ENCODE results near the gene LOC101059915.
"Not testable (repeated sequence)": the region's sequence is repeated elsewhere in the genome, so short reads cannot be mapped to it uniquely, and the experiment has no call there.

The LOC101059915 gene

GRCh38 chrX:71671043-71671780 is 3.9 kb downstream of the LOC101059915 start:
- DNase-seq (ENCODE audit: low spot score): no peak
- H3K27ac ChIP-seq (ENCODE audit: low read depth in 1 of 2, low read length in 2 of 2): no peak overlapping the region
- H3K9me3 ChIP-seq (ENCODE audit: control insufficient read depth in 4 of 4, low read length in 3 of 4): no peaks in the 10 kb centered on the region
- H3K27me3 ChIP-seq (ENCODE audit: control insufficient read depth in 4 of 4, insufficient read depth in 4 of 4, low read length in 3 of 4): no peaks in the 10 kb centered on the region
- TF ChIP-seq FOXA1 (IDR thresholded peaks at IDR 0.05) (no peak), TAF1 (conservative IDR thresholded peaks at IDR 0.05) (no peak), FOXA2 (IDR thresholded peaks at IDR 0.05) (no peak), REST (IDR thresholded peaks at IDR 0.05) (no peak), EGR1 (IDR thresholded peaks at IDR 0.05; ENCODE audit: low read depth in 2 of 2) (no peak), RAD21 (IDR thresholded peaks at IDR 0.05) (no peak), MAX (IDR thresholded peaks at IDR 0.05) (no peak), YY1 (IDR thresholded peaks at IDR 0.05) (no peak), GABPA (IDR thresholded peaks at IDR 0.05 in 1 of 2, conservative IDR thresholded peaks at IDR 0.05 in 1 of 2) (no peak), SP1 (IDR thresholded peaks at IDR 0.05) (no peak)
- TF ChIP-seq, protein P1, sequence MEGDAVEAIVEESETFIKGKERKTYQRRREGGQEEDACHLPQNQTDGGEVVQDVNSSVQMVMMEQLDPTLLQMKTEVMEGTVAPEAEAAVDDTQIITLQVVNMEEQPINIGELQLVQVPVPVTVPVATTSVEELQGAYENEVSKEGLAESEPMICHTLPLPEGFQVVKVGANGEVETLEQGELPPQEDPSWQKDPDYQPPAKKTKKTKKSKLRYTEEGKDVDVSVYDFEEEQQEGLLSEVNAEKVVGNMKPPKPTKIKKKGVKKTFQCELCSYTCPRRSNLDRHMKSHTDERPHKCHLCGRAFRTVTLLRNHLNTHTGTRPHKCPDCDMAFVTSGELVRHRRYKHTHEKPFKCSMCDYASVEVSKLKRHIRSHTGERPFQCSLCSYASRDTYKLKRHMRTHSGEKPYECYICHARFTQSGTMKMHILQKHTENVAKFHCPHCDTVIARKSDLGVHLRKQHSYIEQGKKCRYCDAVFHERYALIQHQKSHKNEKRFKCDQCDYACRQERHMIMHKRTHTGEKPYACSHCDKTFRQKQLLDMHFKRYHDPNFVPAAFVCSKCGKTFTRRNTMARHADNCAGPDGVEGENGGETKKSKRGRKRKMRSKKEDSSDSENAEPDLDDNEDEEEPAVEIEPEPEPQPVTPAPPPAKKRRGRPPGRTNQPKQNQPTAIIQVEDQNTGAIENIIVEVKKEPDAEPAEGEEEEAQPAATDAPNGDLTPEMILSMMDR (IDR thresholded peaks at IDR 0.05; ENCODE audit: low read depth, low read length, missing input control): no peak
- H3K4me1 ChIP-seq (ENCODE audit: control insufficient read depth in 4 of 4, insufficient read depth in 4 of 4, low read length in 3 of 4): no peaks in the 10 kb centered on the region
- H3K9ac ChIP-seq (ENCODE audit: low read depth in 1 of 2, low read length in 2 of 2): no peak overlapping the region
- H3K36me3 ChIP-seq (ENCODE audit: control insufficient read depth in 4 of 4, insufficient read depth in 3 of 4, low read depth in 1 of 4, low read length in 3 of 4): no peaks in the 10 kb centered on the region
- H3K4me3 ChIP-seq (ENCODE audit: low read depth in 1 of 3, low read length in 3 of 3): no peak overlapping the region
- 81% methylated on average over 12 of the region's 12 CpGs for WGBS

- no peak overlapping the region for H3K9ac ChIP-seq (ENCODE audit: low read depth in 1 of 2, low read length in 2 of 2)
- TF ChIP-seq SP1 (IDR thresholded peaks at IDR 0.05): no peak
- TF ChIP-seq, protein P1 (IDR thresholded peaks at IDR 0.05; ENCODE audit: low read depth, low read length, missing input control): no peak
- TF ChIP-seq JUND (IDR thresholded peaks at IDR 0.05): no peak
- no peak for DNase-seq (ENCODE audit: low spot score)
- no peaks in the 10 kb centered on the region for H3K27me3 ChIP-seq (ENCODE audit: control insufficient read depth in 4 of 4, insufficient read depth in 4 of 4, low read length in 3 of 4)
- H3K4me3 ChIP-seq (ENCODE audit: low read depth in 1 of 3, low read length in 3 of 3): no peak overlapping the region
- H3K4me1 ChIP-seq (ENCODE audit: control insufficient read depth in 4 of 4, insufficient read depth in 4 of 4, low read length in 3 of 4): no peaks in the 10 kb centered on the region
- H3K36me3 ChIP-seq (ENCODE audit: control insufficient read depth in 4 of 4, insufficient read depth in 3 of 4, low read depth in 1 of 4, low read length in 3 of 4): no peaks in the 10 kb centered on the region
- no peaks in the 10 kb centered on the region for H3K9me3 ChIP-seq (ENCODE audit: control insufficient read depth in 4 of 4, low read length in 3 of 4)
- no peak overlapping the region for H3K27ac ChIP-seq (ENCODE audit: low read depth in 1 of 2, low read length in 2 of 2)
- WGBS: 91% methylated on average over 11 of the region's 11 CpGs
Measured at GRCh38 chrX:71671938-71672337, 4.6 kb downstream of the LOC101059915 start.

GRCh38 chrX:71675636-71676035 is 8.3 kb downstream of the LOC101059915 start:
- not testable (repeated sequence) for H3K9ac ChIP-seq (ENCODE audit: low read depth in 1 of 2, low read length in 2 of 2); DNase-seq (ENCODE audit: low spot score); H3K4me3 ChIP-seq (ENCODE audit: low read depth in 1 of 3, low read length in 3 of 3); H3K9me3 ChIP-seq (ENCODE audit: control insufficient read depth in 4 of 4, low read length in 3 of 4); H3K27me3 ChIP-seq (ENCODE audit: control insufficient read depth in 4 of 4, insufficient read depth in 4 of 4, low read length in 3 of 4); H3K36me3 ChIP-seq (ENCODE audit: control insufficient read depth in 4 of 4, insufficient read depth in 3 of 4, low read depth in 1 of 4, low read length in 3 of 4); H3K27ac ChIP-seq (ENCODE audit: low read depth in 1 of 2, low read length in 2 of 2); H3K4me1 ChIP-seq (ENCODE audit: control insufficient read depth in 4 of 4, insufficient read depth in 4 of 4, low read length in 3 of 4)
- WGBS: 98% methylated on average over 23 of the region's 23 CpGs

- not testable (repeated sequence) for DNase-seq (ENCODE audit: low spot score); H3K27ac ChIP-seq (ENCODE audit: low read depth in 1 of 2, low read length in 2 of 2)
- WGBS: 93% methylated on average over 42 of the region's 43 CpGs
Measured at GRCh38 chrX:71676068-71676795, 8.9 kb downstream of the LOC101059915 start.

More at GRCh38 chrX:71676068-71676795, 8.9 kb downstream of the LOC101059915 start:
- not testable (repeated sequence) for H3K4me1 ChIP-seq (ENCODE audit: control insufficient read depth in 4 of 4, insufficient read depth in 4 of 4, low read length in 3 of 4); H3K27me3 ChIP-seq (ENCODE audit: control insufficient read depth in 4 of 4, insufficient read depth in 4 of 4, low read length in 3 of 4); H3K36me3 ChIP-seq (ENCODE audit: control insufficient read depth in 4 of 4, insufficient read depth in 3 of 4, low read depth in 1 of 4, low read length in 3 of 4); H3K4me3 ChIP-seq (ENCODE audit: low read depth in 1 of 3, low read length in 3 of 3); H3K9me3 ChIP-seq (ENCODE audit: control insufficient read depth in 4 of 4, low read length in 3 of 4); H3K9ac ChIP-seq (ENCODE audit: low read depth in 1 of 2, low read length in 2 of 2)

Data from liver (tissue), 8 donors.